GM19238 (cell line): Measurements from ENCODE around the gene ROPN1.

Experiments used
- DNase-seq: peaks from one replicate; pipeline ENCODE4 v3.0.0; 2011; ENCODE audit warnings: low spot score; ENCODE audit not compliant: insufficient read length

ROPN1 gene

DNA sequence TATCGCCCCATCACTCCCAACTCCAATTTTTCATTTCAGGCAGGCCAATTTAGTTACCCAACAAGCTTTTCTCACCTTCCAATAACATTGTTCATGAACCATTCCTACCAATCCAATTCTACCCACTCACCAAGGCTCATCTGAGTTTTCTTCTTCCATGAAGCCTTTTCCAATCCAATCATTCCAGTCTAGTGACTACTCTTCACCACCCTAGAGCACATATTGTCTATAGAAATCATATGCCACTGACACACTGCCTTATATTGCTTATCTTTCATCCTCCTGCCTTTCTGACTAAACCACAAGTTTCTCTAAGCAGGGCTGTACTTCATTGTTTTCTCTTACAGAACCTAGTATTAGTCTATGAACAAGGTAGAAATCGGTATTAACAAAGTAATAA, 42.3 kb downstream of the ROPN1 start:
- no peak for DNase-seq

DNA sequence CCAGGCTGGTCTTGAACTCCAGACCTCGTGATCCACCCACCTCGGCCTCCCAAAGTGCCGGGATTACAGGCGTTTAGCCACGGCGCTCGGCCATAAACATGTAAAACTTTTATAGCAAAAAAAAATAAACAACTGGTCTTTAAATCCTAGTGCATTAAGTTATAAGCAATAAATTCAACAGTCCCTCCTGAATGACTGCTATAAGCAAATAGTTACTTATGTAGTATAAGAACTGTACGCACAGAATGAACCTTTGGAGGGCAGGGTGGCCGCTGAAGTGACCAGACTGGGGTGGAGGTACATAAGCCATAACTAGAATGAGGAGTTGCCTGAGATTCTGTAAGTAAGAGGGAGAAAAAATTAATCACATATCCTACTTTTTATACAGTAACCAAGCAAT, 43.5 kb downstream of the ROPN1 start:
- no peak for DNase-seq

DNA sequence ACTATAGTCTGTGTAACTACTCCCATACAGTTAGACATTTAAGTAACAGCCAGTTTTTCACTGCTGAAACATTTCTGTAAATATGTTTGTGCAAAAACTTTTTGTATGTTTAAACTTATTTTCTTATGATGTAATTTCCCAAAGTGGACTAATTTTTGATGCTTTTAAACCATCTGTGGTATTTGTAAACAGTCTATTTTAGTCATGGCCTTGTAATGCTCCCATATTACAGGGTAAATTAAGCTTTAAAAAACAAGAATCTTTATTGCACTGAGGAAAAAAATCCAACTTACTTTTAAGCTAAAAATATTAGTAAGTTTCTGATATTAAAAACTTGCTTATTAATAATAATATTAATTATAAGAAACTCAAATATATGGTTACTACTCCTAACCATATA, 44.4 kb downstream of the ROPN1 start:
- no peak for DNase-seq

DNA sequence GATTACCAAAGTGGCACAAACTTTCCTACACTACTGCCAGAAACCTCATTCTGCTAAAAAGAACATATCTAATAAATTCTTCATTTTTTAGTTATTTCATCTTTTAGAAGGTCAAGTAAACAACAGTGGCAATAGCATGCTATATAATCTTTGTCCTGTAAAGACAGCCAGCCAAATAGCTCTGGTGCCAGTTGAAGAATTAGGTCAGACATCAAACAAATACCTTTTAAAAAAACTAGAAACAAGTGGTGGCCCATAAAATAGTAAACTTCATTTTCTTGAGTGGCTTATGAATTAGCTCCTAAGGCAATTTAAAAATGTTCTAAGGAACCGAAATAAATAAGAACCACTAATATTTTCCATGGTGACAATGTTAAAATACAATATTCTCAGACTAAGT, 50.4 kb downstream of the ROPN1 start:
- no peak for DNase-seq

DNA sequence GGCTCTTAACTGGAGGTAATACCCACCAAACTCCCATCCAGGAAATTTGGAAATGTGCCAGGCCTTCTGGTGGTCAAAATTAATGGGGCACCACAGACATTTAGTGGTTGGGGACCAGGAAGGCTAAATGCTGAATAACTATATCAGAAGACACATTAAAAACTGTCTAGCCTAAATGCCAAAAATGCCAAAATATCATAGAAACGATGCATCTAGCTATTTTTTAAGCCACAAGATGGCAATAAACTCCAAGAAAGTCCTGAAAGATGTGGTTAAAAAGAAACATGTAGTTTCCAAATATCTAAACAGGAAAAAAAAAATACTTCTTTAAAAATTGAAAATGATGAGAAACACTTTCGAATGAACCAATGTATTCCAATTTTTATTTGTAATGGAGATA, 50.8 kb downstream of the ROPN1 start:
- DNase-seq: no peak

DNA sequence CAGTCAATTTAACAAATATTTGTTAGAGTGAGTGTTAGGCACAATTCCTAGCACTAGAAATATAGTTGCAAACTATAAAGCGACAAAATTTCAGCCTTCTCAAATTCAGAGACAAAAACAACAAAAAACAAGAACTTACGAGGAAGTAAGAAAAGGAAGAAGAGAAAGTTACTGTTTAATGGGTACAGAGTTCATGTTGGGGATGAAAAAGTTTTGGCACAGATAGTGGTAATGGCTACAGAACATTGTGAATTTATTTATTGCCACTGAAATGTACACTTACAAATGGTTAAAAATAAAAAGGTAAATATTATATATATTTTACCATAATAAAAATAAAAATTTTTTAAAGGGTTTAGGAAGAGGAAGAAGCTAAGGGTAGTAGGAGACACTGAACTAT, 52.2 kb downstream of the ROPN1 start:
- no peak for DNase-seq

DNA sequence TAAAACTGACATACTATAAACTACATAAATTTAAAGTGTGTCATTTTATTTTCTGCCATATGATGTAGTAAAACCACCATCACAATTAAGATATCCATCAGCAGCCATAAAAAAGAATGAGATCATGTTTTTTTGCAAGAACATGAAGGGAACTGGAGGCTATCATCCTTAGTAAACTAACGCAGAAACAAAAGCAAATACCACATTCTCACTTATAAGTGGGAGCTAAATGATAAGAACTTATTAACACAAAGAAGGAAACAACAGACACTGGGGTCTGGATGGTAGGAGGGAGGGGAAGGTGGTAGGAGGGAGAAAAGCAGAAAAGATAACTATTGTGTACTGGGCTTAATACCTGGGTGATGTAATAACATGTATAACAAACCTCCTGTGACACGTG, 55.5 kb downstream of the ROPN1 start:
- no peak for DNase-seq

DNA sequence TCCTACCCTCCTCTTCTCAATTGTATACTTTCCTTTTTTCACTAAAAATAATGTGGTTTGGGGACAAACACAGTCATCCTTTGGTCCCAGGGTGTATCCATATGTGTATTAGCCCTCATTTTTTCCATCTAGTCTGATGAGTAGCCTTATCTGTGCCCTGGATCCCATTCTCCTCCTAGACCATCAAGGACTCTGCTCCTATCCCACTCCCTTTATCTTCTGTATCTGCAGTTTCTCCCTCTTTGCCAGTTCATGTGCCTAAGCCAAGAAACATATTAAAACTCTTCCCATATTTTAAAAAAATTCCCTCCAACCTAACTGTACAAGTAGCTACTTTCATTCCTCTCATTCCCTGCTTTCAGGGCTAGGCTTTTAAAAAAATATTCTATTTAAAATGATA, 56.1 kb downstream of the ROPN1 start:
- no peak for DNase-seq

DNA sequence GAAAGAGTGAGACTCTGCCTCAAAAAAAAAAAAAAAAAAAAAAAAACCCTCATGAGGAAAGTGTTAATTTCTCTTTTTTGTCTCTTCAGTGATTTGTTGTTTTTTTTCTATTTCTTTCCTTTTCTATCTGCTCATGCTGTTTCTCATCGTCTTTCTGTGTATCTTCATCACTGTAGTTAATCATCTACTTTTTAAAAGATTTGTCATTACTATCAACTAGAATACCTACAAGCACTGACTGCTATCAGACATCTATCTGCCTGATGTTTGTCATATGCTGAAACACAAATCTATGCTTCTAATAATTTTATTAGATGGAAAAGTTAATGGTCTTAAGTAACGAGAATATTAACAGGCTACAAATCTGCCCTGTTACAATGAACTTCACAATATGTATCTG, 57.7 kb downstream of the ROPN1 start:
- no peak for DNase-seq

DNA sequence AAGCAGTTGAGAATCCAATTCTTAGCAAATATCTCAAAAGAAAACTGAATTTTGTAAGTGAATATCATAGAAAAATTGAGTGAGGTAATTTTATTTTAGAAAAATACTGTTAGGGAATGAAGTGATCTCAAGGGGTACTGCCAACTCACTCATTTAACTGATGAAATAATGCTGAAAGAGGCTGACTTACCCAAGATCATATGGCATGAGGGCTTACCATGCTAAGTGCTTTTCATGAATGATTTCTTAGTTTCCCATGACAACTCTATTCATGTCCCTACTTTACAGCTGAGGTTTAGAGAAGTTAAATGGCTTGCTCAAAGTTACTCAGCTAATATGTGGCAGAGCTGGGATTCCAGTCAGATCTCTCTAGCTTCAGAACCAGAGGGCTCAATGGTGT, 61.5 kb downstream of the ROPN1 start:
- DNase-seq: no peak

DNA sequence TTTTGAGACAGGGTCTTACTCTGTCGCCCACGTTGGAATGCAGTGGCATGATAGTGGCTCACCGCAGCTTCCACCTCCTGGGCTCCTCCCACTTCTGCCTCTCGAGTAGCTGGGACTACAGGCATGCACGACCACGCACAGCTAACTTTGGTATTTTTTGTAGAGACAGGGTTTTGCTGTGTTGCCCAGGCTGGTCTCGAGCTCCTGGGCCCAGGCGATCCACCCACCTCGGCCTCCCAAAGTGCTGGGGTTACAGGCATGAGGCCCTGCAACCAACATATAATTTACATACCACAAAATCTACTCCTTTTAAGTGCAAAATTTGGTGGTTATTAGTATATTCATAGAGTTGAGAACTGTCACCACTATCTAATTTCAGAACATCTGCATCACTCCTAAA, 62.6 kb downstream of the ROPN1 start:
- DNase-seq: no peak

DNA sequence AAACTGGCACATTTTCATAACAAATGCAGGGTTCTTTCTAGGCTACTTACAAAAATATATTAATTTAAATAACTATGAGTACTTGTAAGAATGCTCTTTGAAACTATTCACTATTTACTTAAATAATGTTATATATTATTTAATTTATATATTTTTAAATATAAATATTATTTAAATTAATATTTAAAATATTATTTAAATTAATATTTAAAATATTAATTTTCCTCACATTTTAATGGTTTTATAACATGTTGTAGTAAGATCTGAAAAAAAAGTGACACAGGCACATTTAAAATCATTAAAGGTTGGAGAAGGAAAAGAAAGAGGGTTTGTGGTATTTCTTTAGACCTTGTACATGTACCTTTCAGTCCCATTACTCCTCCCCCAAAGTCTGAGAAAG, 65.5 kb downstream of the ROPN1 start:
- DNase-seq: no peak

DNA sequence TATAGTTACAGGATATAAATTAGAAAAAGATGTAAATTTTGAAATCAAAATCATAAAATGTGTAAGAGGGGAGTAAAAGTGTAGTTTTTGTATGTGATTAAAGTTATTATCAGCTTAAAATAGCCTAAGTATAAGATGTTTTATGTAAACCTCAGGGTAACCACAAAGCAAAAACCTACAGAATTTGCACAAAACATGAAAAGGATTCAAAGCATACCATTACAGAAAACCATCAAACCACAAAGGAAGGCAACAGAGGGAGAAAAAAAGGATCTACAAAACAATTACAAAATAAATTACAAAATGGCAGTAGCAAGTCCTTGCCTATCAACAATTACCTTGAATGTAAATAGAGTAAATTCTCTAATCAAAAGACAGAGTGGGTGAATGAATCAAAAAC, 71.1 kb downstream of the ROPN1 start:
- DNase-seq: no peak

DNA sequence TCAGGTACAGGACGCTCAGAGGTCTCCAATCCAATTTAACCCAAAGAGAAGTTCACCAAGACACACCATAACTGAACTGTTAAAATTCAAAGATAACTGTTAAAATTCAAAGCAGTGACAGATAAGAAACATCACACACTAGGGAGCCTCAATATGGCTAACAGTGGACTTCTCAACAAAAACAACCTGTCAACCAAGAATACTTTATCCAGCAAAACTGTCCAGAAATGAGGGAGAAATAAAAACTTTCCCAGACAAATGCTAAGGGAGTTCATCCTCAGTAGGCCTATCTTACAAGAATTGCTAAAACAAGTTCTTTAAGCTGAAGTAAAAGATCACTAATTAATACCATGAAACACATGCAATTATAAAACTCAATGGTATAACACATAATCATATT, 71.5 kb downstream of the ROPN1 start:
- DNase-seq: no peak

DNA sequence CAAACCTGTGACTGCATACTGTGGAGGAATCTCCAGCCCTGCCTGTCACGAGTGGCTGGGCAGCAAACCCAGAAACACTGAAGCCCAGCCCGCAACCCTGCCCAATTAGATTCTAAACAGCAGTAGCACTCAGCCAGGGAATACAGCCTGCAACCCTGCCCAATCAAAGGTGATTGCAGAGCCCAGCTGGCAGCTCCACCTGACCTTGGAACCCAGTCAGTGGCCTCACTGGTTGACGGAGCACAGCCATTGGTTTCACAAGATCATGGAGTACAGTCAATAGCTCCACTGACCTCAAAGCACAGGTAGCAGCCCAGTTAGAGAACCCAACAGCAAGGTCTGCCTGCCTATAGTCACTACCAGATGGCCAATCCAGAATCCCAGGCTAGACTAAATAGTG, 72.6 kb downstream of the ROPN1 start:
- no peak for DNase-seq
